Uterus (tissue), 4 donors: ENCODE results near the gene FSCN2. TPM values are rescaled to one million over a fixed set of nuclear protein-coding genes. Genes with fewer than 3 reads are reported as not detected.
A peak's percentile ranks its signal among the peaks of the same experiment; 100 is the strongest.

ENCODE experiments used
- DNase-seq, 2 donors: peaks; one replicate each; pipeline ENCODE4 v3.0.0-alpha.2; 2019 to 2020
- H3K27ac ChIP-seq, 2 donors: fragments of 200-600 bp; sonication (generic); 1 replicate in 1 of 2; 2 replicates in 1 of 2; pipeline ENCODE4 v1.5.1; 2016 to 2018
- H3K27me3 ChIP-seq, 2 donors: fragments of 200-600 bp; sonication (generic); one replicate each; pipeline ENCODE4 v1.5.1; 2018 to 2019; ENCODE audit warnings: control low read depth in 1 of 2
- H3K36me3 ChIP-seq, 2 donors: fragments of 200-600 bp; sonication (generic); one replicate each; pipeline ENCODE4 v1.5.1; 2019; ENCODE audit warnings: control low read depth in 1 of 2
- H3K4me1 ChIP-seq, 2 donors: fragments of 200-600 bp; sonication (generic); one replicate each; pipeline ENCODE4 v1.5.1; 2018 to 2019; ENCODE audit warnings: control low read depth in 1 of 2
- H3K4me3 ChIP-seq, 2 donors: fragments of 200-600 bp; sonication (generic); 1 replicate in 1 of 2; 2 replicates in 1 of 2; pipeline ENCODE4 v1.5.1; 2018 to 2019; ENCODE audit warnings: mild to moderate bottlenecking in 1 of 2
- H3K9me3 ChIP-seq, 2 donors: fragments of 200-600 bp; sonication (generic); one replicate each; pipeline ENCODE4 v1.5.1; 2019; ENCODE audit warnings: control low read depth in 1 of 2
- POLR2A ChIP-seq, 2 donors: fragments of 450-650 bp; IDR thresholded peaks; one replicate each; pipeline ENCODE4 v1.6.1; 2016; ENCODE audit warnings: antibody characterized with exemption in 2 of 2, mild to moderate bottlenecking in 1 of 2, moderate library complexity in 1 of 2
- intact Hi-C: fragments of 100-400 bp; cut with DNase I; formaldehyde crosslinking; loops from one replicate; pipeline ENCODE4 v1.15.1; 2023; ENCODE audit warnings: low total_unique reads
- total RNA-seq, 4 donors: library from RNA; depleted of rRNA in 3 of 4; stranded (reverse); fragments of >200 nt in 3 of 4; gene quantifications; one replicate each; pipeline versions ENCODE4 v1.1.0 to v1.2.4, GENCODE V29; 2014 to 2023
- TF ChIP-seq, protein P1 (sequence below), 4 experiments: fragments of 200-600 bp in 2 of 4; fragments of 450-650 bp in 2 of 4; sonication (generic) in 2 of 4; IDR thresholded peaks; one replicate each; pipeline ENCODE4 v1.5.1; 2016 to 2019; ENCODE audit warnings: antibody characterized with exemption in 4 of 4, mild to moderate bottlenecking in 2 of 4, moderate library complexity in 1 of 4
- donor health status: DM: yes; HTN: yes; CAD: no.

Gene FSCN2
- total RNA-seq, 4 donors from 2014 or later: 5.0 to 7.4 TPM; not detected in 2

DNA sequence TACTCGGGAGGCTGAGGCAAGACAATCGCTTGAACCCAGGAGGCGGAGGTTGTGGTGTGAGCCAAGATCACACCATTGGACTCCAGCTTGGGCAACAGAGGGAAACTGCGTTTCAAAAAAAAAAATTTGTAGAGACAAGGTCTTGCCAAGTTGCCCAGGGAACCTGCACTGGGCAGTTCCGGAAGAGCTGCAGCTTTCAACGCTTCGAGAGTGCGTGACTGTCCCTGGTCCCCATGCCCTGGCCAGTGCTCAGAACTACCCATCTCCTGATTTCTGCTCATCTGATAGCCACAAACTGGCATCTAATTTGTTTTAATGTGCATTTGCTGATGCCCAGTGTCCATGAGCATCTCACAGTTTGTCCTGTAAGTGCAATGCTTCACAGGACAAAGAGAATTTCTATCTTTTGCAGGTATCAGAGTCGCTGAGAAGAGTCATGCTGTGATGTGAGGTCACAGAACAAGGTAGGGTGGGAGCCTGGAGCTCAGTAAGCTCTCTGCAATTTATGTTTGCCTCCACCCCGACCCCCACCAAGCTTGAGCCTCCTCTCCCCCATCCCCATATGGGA, 19.5 kb upstream of the FSCN2 start:
- TF ChIP-seq POLR2A (IDR thresholded peaks at IDR 0.05): no peak
- TF ChIP-seq, protein P1, sequence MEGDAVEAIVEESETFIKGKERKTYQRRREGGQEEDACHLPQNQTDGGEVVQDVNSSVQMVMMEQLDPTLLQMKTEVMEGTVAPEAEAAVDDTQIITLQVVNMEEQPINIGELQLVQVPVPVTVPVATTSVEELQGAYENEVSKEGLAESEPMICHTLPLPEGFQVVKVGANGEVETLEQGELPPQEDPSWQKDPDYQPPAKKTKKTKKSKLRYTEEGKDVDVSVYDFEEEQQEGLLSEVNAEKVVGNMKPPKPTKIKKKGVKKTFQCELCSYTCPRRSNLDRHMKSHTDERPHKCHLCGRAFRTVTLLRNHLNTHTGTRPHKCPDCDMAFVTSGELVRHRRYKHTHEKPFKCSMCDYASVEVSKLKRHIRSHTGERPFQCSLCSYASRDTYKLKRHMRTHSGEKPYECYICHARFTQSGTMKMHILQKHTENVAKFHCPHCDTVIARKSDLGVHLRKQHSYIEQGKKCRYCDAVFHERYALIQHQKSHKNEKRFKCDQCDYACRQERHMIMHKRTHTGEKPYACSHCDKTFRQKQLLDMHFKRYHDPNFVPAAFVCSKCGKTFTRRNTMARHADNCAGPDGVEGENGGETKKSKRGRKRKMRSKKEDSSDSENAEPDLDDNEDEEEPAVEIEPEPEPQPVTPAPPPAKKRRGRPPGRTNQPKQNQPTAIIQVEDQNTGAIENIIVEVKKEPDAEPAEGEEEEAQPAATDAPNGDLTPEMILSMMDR (IDR thresholded peaks at IDR 0.05): no peak
- DNase-seq: no peak
- Histone ChIP-seq H3K4me1 (no peaks in the 10 kb centered on the region), H3K9me3 (no peaks in the 10 kb centered on the region), H3K36me3 (no peaks in the 10 kb centered on the region), H3K4me3 (peak overlapping the region; percentile 77 to 98), H3K27ac (peak overlapping the region; percentile 50 to 97), H3K27me3 (no peaks in the 10 kb centered on the region)
- intact Hi-C loops: no loop called here

DNA sequence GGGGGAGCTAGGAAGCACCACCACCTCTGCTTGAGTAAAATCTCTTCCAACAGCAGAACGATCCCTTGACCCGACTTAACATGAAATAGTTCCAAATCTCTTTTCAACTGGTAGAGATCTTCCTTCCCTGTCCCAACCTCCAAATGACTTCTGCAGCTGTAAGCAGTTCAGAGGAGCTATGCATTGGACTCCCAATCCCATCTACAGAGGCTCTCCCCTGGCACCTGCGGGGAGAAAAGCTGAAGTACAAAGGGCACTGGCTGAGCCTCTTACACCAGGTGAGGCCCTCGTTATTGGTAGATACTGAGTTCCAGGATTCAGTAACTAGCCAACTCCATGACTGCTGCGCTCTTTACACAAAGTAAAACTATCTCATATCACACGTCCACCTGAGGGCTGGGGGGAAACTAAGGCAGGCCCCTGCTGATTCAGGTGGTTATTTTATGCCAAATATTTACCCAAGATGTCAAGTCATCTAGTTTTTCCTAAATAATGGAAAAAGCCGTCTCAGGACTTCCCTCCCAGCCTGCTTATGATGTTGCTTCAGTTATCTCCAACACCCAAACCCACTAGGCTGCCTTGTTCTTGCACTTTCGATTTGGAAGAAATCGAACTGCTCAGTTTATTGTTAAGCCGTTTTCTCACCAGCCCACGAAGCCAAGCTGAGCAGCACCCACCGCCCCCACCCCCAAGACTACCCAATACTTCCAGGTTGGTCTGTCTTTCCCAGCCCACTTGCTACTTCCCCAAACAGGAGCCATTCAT, 18.8 kb upstream of the FSCN2 start:
- H3K4me3 ChIP-seq: peak overlapping the region; percentile 77 to 98
- intact Hi-C loops: no loop called here
- TF ChIP-seq POLR2A (IDR thresholded peaks at IDR 0.05): no peak
- TF ChIP-seq, protein P1 (IDR thresholded peaks at IDR 0.05): no peak
- no peak for DNase-seq
- no peaks in the 10 kb centered on the region for H3K4me1 ChIP-seq
- H3K9me3 ChIP-seq: no peaks in the 10 kb centered on the region
- H3K27ac ChIP-seq: peak overlapping the region; percentile 50 to 97
- H3K27me3 ChIP-seq: no peaks in the 10 kb centered on the region
- H3K36me3 ChIP-seq: no peaks in the 10 kb centered on the region

DNA sequence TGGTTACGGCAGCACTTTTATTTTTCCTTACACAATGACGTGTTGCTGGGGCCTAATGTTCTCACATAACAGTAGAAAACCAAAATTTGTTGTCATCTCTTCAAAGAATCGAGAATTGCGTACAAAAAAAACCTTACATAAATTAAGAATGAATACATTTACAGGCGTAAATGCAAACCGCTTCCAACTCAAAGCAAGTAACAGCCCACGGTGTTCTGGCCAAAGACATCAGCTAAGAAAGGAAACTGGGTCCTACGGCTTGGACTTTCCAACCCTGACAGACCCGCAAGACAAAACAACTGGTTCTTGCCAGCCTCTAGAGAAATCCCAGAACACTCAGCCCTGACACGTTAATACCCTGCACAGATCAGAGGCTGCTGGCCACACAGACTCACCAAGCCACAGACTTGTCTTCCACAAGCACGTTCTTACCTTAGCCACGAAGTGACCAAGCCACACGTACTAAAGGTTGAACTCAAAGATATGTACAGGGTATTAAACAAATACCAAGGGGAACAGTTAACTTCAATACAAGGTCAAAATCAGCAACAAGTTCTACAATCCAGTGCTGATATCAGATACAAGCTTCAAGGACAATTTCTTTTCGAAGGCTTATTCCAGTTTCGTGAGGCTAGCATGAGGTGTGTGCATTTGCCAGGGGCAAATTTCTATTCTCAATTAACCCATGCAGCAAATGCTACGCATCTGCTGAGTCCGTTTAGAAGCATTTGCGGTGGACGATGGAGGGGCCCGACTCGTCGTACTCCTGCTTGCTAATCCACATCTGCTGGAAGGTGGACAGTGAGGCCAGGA, 18.0 kb upstream of the FSCN2 start:
- Histone ChIP-seq H3K27ac (peak overlapping the region; percentile 97), H3K9me3 (no peaks in the 10 kb centered on the region), H3K27me3 (no peaks in the 10 kb centered on the region), H3K4me3 (peak overlapping the region; percentile 77 to 98), H3K4me1 (no peaks in the 10 kb centered on the region), H3K36me3 (no peaks in the 10 kb centered on the region)
- TF ChIP-seq, protein P1 (IDR thresholded peaks at IDR 0.05): no peak
- TF ChIP-seq POLR2A (IDR thresholded peaks at IDR 0.05): no peak
- intact Hi-C loops: loop anchor here (5.0 kb wide), 1 partner anchor 113 kb away; the partner anchor contains the start of gene BAHCC1
- DNase-seq: no peak

DNA sequence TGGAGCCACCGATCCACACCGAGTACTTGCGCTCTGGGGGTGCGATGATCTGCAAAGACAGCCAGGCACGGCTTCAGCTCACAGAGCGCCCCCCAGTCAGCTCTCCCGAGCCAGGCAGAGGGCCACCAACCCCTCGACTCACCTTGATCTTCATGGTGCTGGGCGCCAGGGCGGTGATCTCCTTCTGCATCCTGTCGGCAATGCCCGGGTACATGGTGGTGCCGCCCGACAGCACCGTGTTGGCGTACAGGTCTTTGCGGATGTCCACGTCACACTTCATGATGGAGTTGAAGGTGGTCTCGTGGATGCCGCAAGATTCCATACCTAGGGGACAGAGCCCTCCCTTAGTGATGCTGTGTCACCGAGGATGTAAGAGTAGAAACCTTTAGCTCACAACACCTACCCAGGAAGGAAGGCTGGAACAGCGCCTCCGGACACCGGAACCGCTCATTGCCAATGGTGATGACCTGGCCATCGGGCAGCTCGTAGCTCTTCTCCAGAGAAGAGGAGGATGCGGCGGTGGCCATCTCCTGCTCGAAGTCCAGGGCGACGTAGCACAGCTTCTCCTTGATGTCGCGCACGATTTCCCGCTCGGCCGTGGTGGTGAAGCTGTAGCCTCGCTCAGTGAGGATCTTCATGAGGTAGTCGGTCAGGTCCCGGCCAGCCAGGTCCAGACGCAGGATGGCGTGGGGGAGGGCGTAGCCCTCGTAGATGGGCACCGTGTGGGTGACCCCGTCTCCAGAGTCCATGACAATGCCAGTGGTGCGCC, 17.2 kb upstream of the FSCN2 start:
- Histone ChIP-seq H3K9me3 (no peaks in the 10 kb centered on the region), H3K4me1 (no peaks in the 10 kb centered on the region), H3K27ac (peak overlapping the region; percentile 97), H3K36me3 (no peaks in the 10 kb centered on the region), H3K4me3 (peak overlapping the region; percentile 77 to 98), H3K27me3 (no peaks in the 10 kb centered on the region)
- intact Hi-C loops: loop anchor here (5.0 kb wide), 1 partner anchor 114 kb away; the partner anchor contains the start of gene BAHCC1
- no peak for TF ChIP-seq POLR2A (IDR thresholded peaks at IDR 0.05)
- TF ChIP-seq, protein P1 (IDR thresholded peaks at IDR 0.05): no peak
- no peak for DNase-seq
